ENCODE data around the gene PIK3CA. TPM values are rescaled to one million over a fixed set of nuclear protein-coding genes. Genes with fewer than 3 reads are reported as not detected.

The PIK3CA gene
- total RNA-seq, 1 experiment from 2014 or later: 27.6 TPM

DNA sequence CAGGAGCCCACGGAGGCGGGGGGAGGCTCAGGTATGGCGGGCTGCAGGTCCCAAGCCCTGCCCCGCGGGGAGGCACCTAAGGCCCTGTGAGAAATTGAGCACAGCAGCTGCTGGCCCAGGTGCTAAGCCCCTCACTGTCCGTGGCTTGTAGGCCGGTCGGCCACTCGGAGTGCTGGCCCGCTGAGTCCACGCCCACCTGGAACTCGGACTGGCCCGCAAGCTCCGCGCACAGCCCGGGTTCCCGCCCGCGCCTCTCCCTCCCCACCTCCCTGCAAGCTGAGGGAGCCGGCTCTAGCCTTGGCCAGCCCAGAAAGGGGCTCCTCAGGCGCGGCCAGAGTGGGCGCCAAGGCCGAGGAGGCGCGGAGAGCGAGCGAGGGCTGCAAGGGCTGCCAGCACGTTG, 115.0 kb downstream of the PIK3CA start:
- intact Hi-C loops (cut with micrococcal nuclease; ENCODE audit: unreplicated experiment): no loop called here
- ChIA-PET CTCF (no interaction called here), POLR2A (no interaction called here)
- DNase-seq (ENCODE audit: low read depth, low spot score) (no peak), ATAC-seq (no peak)
- BruUV-seq (replicated peaks): no TSS peak
- TF ChIP-seq SIN3A (IDR thresholded peaks at IDR 0.05; ENCODE audit: borderline replicate concordance, insufficient read depth, low read depth, low read length): no peak
- H3K9me3 ChIP-seq (ENCODE audit: control insufficient read depth, insufficient read depth, low read depth, low read length): no peaks in the 10 kb centered on the region
- peaks cover 3% of the 10 kb centered on the region; the same call in 1 of the 2 replicates for H3K27me3 ChIP-seq (ENCODE audit: control insufficient read depth, insufficient read depth, low read length)
- no peak overlapping the region for H3K27ac ChIP-seq (ENCODE audit: low read length)
- H3K4me3 ChIP-seq (ENCODE audit: low read depth in 2 of 2, low read length in 2 of 2): no peak overlapping the region
- peaks cover 5% of the 10 kb centered on the region; the same call in 1 of the 2 replicates for H3K4me1 ChIP-seq (ENCODE audit: control insufficient read depth, insufficient read depth, low read length)
- no peaks in the 10 kb centered on the region for H3K36me3 ChIP-seq (ENCODE audit: control insufficient read depth, insufficient read depth, low read length)
- in situ Hi-C loops (cut with HindIII; ENCODE audit: low pct_unique_long_range_greater_than_20kb, low sequenced_read_pairs): no loop called here

DNA sequence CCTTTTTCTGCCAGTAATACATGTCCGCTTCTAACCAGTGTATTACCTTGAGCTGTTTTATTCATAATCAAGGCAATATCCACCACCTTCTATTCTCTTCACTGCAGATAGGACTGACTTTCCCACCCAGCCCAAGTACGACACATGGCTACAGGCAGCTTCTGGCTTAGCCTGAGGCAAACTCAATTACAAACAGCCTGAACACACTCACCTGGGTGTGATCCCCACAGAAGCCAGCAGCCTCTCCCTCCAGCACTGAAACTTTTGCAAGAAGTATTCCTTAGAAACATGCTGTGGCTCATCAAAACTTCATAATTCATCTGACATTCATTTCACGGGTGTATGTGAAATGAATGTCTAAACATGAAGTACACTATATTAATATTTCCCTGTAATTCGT, 116.3 kb downstream of the PIK3CA start:
- H3K27ac ChIP-seq (ENCODE audit: low read length): no peak overlapping the region
- peaks cover 5% of the 10 kb centered on the region; the same call in 1 of the 2 replicates for H3K4me1 ChIP-seq (ENCODE audit: control insufficient read depth, insufficient read depth, low read length)
- no peak for DNase-seq (ENCODE audit: low read depth, low spot score)
- no peaks in the 10 kb centered on the region for H3K9me3 ChIP-seq (ENCODE audit: control insufficient read depth, insufficient read depth, low read depth, low read length)
- no peaks in the 10 kb centered on the region for H3K36me3 ChIP-seq (ENCODE audit: control insufficient read depth, insufficient read depth, low read length)
- CTCF ChIA-PET: no interaction called here
- no TSS peak for BruUV-seq (replicated peaks)
- POLR2A ChIA-PET: no interaction called here
- in situ Hi-C loops (cut with HindIII; ENCODE audit: low pct_unique_long_range_greater_than_20kb, low sequenced_read_pairs): no loop called here
- no peak for TF ChIP-seq TCF7L2 (IDR thresholded peaks at IDR 0.05; ENCODE audit: low read depth, low read length)
- TF ChIP-seq, protein P1, sequence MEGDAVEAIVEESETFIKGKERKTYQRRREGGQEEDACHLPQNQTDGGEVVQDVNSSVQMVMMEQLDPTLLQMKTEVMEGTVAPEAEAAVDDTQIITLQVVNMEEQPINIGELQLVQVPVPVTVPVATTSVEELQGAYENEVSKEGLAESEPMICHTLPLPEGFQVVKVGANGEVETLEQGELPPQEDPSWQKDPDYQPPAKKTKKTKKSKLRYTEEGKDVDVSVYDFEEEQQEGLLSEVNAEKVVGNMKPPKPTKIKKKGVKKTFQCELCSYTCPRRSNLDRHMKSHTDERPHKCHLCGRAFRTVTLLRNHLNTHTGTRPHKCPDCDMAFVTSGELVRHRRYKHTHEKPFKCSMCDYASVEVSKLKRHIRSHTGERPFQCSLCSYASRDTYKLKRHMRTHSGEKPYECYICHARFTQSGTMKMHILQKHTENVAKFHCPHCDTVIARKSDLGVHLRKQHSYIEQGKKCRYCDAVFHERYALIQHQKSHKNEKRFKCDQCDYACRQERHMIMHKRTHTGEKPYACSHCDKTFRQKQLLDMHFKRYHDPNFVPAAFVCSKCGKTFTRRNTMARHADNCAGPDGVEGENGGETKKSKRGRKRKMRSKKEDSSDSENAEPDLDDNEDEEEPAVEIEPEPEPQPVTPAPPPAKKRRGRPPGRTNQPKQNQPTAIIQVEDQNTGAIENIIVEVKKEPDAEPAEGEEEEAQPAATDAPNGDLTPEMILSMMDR (IDR thresholded peaks at IDR 0.05): no peak
- no peak for TF ChIP-seq POLR2AphosphoS5 (IDR thresholded peaks at IDR 0.05; ENCODE audit: low read depth, low read length)
- TF ChIP-seq SIN3A (IDR thresholded peaks at IDR 0.05; ENCODE audit: borderline replicate concordance, insufficient read depth, low read depth, low read length): no peak
- TF ChIP-seq, protein P2, sequence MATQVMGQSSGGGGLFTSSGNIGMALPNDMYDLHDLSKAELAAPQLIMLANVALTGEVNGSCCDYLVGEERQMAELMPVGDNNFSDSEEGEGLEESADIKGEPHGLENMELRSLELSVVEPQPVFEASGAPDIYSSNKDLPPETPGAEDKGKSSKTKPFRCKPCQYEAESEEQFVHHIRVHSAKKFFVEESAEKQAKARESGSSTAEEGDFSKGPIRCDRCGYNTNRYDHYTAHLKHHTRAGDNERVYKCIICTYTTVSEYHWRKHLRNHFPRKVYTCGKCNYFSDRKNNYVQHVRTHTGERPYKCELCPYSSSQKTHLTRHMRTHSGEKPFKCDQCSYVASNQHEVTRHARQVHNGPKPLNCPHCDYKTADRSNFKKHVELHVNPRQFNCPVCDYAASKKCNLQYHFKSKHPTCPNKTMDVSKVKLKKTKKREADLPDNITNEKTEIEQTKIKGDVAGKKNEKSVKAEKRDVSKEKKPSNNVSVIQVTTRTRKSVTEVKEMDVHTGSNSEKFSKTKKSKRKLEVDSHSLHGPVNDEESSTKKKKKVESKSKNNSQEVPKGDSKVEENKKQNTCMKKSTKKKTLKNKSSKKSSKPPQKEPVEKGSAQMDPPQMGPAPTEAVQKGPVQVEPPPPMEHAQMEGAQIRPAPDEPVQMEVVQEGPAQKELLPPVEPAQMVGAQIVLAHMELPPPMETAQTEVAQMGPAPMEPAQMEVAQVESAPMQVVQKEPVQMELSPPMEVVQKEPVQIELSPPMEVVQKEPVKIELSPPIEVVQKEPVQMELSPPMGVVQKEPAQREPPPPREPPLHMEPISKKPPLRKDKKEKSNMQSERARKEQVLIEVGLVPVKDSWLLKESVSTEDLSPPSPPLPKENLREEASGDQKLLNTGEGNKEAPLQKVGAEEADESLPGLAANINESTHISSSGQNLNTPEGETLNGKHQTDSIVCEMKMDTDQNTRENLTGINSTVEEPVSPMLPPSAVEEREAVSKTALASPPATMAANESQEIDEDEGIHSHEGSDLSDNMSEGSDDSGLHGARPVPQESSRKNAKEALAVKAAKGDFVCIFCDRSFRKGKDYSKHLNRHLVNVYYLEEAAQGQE (IDR thresholded peaks at IDR 0.05; ENCODE audit: insufficient read depth in 1 of 2, low read depth in 2 of 2, low read length in 1 of 2): no peak
- H3K27me3 ChIP-seq (ENCODE audit: control insufficient read depth, insufficient read depth, low read length): peaks cover 3% of the 10 kb centered on the region; the same call in 1 of the 2 replicates
- no peak for ATAC-seq
- intact Hi-C loops (cut with micrococcal nuclease; ENCODE audit: unreplicated experiment): no loop called here
- no peak overlapping the region for H3K4me3 ChIP-seq (ENCODE audit: low read depth in 2 of 2, low read length in 2 of 2)

DNA sequence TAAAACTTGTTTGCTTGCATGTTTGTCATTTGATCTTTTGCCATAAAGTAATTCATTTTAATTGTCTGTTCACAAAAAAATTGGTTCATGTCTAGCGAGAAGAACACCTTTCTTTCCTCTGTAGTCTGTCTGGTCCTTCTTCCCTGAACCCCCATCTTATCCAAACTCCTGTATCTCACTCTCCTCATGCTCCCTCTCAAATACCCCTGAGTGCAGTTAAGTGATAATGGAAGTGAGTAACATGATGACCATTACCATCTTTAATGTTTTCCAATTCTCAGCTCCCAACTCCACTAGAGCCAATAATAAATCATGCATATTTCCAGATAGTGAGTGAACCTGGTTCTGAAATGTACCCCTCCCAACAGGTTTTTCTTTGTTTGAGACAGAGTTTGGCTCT, 116.9 kb downstream of the PIK3CA start:
- TF ChIP-seq, protein P1 (IDR thresholded peaks at IDR 0.05): no peak
- TF ChIP-seq SIN3A (IDR thresholded peaks at IDR 0.05; ENCODE audit: borderline replicate concordance, insufficient read depth, low read depth, low read length) (no peak), POLR2AphosphoS5 (IDR thresholded peaks at IDR 0.05; ENCODE audit: low read depth, low read length) (no peak), TCF7L2 (IDR thresholded peaks at IDR 0.05; ENCODE audit: low read depth, low read length) (no peak)
- TF ChIP-seq, protein P2 (IDR thresholded peaks at IDR 0.05; ENCODE audit: insufficient read depth in 1 of 2, low read depth in 2 of 2, low read length in 1 of 2): no peak
- H3K36me3 ChIP-seq (ENCODE audit: control insufficient read depth, insufficient read depth, low read length): no peaks in the 10 kb centered on the region
- H3K9me3 ChIP-seq (ENCODE audit: control insufficient read depth, insufficient read depth, low read depth, low read length): no peaks in the 10 kb centered on the region
- no TSS peak for BruUV-seq (replicated peaks)
- H3K4me3 ChIP-seq (ENCODE audit: low read depth in 2 of 2, low read length in 2 of 2): no peak overlapping the region
- no peak overlapping the region for H3K27ac ChIP-seq (ENCODE audit: low read length)
- peaks cover 5% of the 10 kb centered on the region; the same call in 1 of the 2 replicates for H3K4me1 ChIP-seq (ENCODE audit: control insufficient read depth, insufficient read depth, low read length)
- H3K27me3 ChIP-seq (ENCODE audit: control insufficient read depth, insufficient read depth, low read length): peaks cover 3% of the 10 kb centered on the region; the same call in 1 of the 2 replicates
- intact Hi-C loops (cut with micrococcal nuclease; ENCODE audit: unreplicated experiment): no loop called here
- ChIA-PET POLR2A (no interaction called here), CTCF (no interaction called here)
- in situ Hi-C loops (cut with HindIII; ENCODE audit: low pct_unique_long_range_greater_than_20kb, low sequenced_read_pairs): no loop called here
- DNase-seq (ENCODE audit: low read depth, low spot score) (no peak), ATAC-seq (no peak)
